GM12878 (cell line): ENCODE results near the gene UBAC2. TPM values are rescaled to one million over a fixed set of nuclear protein-coding genes. Genes with fewer than 3 reads are reported as not detected.
A peak's percentile ranks its signal among the peaks of the same experiment; 100 is the strongest.

Experiments used
- ATF2 ChIP-seq: IDR thresholded peaks from 2 replicates; pipeline ENCODE4 v1.6.1; 2012; ENCODE audit warnings: low read length, inconsistent platforms
- BHLHE40 ChIP-seq, 2 experiments: fragments of 450-650 bp in 1 of 2; IDR thresholded peaks; 2 replicates each; pipeline ENCODE4 v1.6.1; 2011 to 2017; ENCODE audit warnings: low read depth in 2 of 2, borderline replicate concordance in 1 of 2, improper control_type of control experiment in 1 of 2, low read length in 1 of 2, mild to moderate bottlenecking in 1 of 2
- CBFB ChIP-seq: IDR thresholded peaks from 2 replicates; pipeline ENCODE4 v1.6.1; 2016; ENCODE audit warnings: antibody characterized with exemption, low read depth
- CHD4 ChIP-seq: fragments of 200-600 bp; sonication (generic); IDR thresholded peaks from 2 replicates; pipeline ENCODE4 v1.6.1; 2016; ENCODE audit warnings: mild to moderate bottlenecking
- CREB1 ChIP-seq: IDR thresholded peaks from 2 replicates; pipeline ENCODE4 v1.6.1; 2012; ENCODE audit warnings: low read depth, mild to moderate bottlenecking, inconsistent platforms
- CUX1 ChIP-seq: IDR thresholded peaks from 2 replicates; pipeline ENCODE4 v1.6.1; 2012; ENCODE audit warnings: improper control_type of control experiment, low read depth, low read length; ENCODE audit not compliant: insufficient replicate concordance
- DPF2 ChIP-seq: fragments of 450-650 bp; IDR thresholded peaks from 2 replicates; pipeline ENCODE4 v1.6.1; 2017; ENCODE audit warnings: mild to moderate bottlenecking
- EED ChIP-seq: sonication (generic); IDR thresholded peaks from 2 replicates; pipeline ENCODE4 v1.6.1; 2016; ENCODE audit warnings: antibody characterized with exemption, low read depth
- ELK1 ChIP-seq: IDR thresholded peaks from 2 replicates; pipeline ENCODE4 v1.6.1; 2012; ENCODE audit warnings: low read depth, low read length, improper control_type of control experiment
- FOXK2 ChIP-seq: fragments of 450-650 bp; IDR thresholded peaks from 2 replicates; pipeline ENCODE4 v1.6.1; 2017; ENCODE audit warnings: mild to moderate bottlenecking, moderate library complexity
- IRF3 ChIP-seq: fragments of 450-650 bp; IDR thresholded peaks from 2 replicates; pipeline ENCODE4 v1.6.1; 2014; ENCODE audit warnings: mild to moderate bottlenecking
- NR2C1 ChIP-seq: fragments of 450-650 bp; IDR thresholded peaks from 2 replicates; pipeline ENCODE4 v1.6.1; 2017; ENCODE audit warnings: antibody characterized with exemption, mild to moderate bottlenecking, moderate library complexity
- NRF1 ChIP-seq: conservative IDR thresholded peaks from 2 replicates; pipeline ENCODE4 v1.6.1; 2011; ENCODE audit warnings: mild to moderate bottlenecking, low read depth, low read length, improper control_type of control experiment
- POLR2A ChIP-seq: IDR thresholded peaks from 2 replicates; pipeline ENCODE4 v1.6.1; 2011; ENCODE audit warnings: low read depth, mild to moderate bottlenecking, low read length
- POLR2AphosphoS5 ChIP-seq: IDR thresholded peaks from 2 replicates; pipeline ENCODE4 v1.6.1; 2011; ENCODE audit warnings: mild to moderate bottlenecking, low read length, inconsistent platforms
- RB1 ChIP-seq: fragments of 450-650 bp; formaldehyde crosslinking; IDR thresholded peaks from 2 replicates; pipeline ENCODE4 v1.6.1; 2017; ENCODE audit warnings: mild to moderate bottlenecking, borderline replicate concordance
- SMARCA5 ChIP-seq: fragments of 450-650 bp; IDR thresholded peaks from 2 replicates; pipeline ENCODE4 v1.6.1; 2017; ENCODE audit warnings: mild to moderate bottlenecking
- SRF ChIP-seq, 2 experiments: IDR thresholded peaks; 2 replicates each; pipeline ENCODE4 v1.6.1; 2011; ENCODE audit warnings: low read depth in 2 of 2, low read length in 2 of 2, mild to moderate bottlenecking in 1 of 2, moderate library complexity in 1 of 2
- STAT3 ChIP-seq: IDR thresholded peaks from 2 replicates; pipeline ENCODE4 v1.6.1; 2011; ENCODE audit warnings: low read depth, low read length, improper control_type of control experiment
- SUPT20H ChIP-seq: IDR thresholded peaks from 2 replicates; pipeline ENCODE4 v1.6.1; 2011; ENCODE audit warnings: low read depth, mild to moderate bottlenecking, low read length, moderate library complexity, borderline replicate concordance; ENCODE audit not compliant: control insufficient read depth
- TBL1XR1 ChIP-seq: IDR thresholded peaks from 2 replicates; pipeline ENCODE4 v1.6.1; 2012; ENCODE audit warnings: low read depth, low read length, improper control_type of control experiment
- ZBED1 ChIP-seq: IDR thresholded peaks from 2 replicates; pipeline ENCODE4 v1.6.1; 2016; ENCODE audit warnings: borderline replicate concordance
- polyA plus RNA-seq, 11 experiments: library from polyadenylated mRNA; depleted of rRNA in 4 of 11; unstranded in 6 of 11; stranded (reverse) in 5 of 11; fragments of >200 nt; fragmentation: Nextera tagmentation in 4 of 11; fragmentation: Illumina TruSeq in 1 of 11; extraction: Ambion mirVana in 4 of 11; extraction: Trizol in 1 of 11; gene quantifications; 1 replicate in 1 of 11; 2 replicates in 10 of 11; pipeline versions ENCODE4 v1.2.1 to v1.2.3, GENCODE V29; 2011 to 2016; ENCODE audit warnings: inconsistent platforms in 2 of 11, missing spikeins in 2 of 11, low read depth in 1 of 11
- total RNA-seq, 4 experiments: library from RNA; depleted of rRNA in 3 of 4; stranded (reverse); fragments of >200 nt in 3 of 4; fragmentation: Illumina TruSeq in 1 of 4; extraction: Trizol in 1 of 4; gene quantifications; 2 replicates each; pipeline versions ENCODE4 v1.2.1 to v1.2.3, GENCODE V29; 2013 to 2021

Gene UBAC2
- total and polyA plus RNA-seq, 10 of the 15 experiments (the other 5 are each of a cell fraction or from before 2014, with no cell fraction given), result 3.0 to 54.6 (median 17.4) TPM

- TF ChIP-seq ELK1 (no peak), STAT3 (no peak), EED (peak; percentile 52; the same call in 1 of the 2 replicates), SRF (IDR thresholded peaks at IDR 0.05; ENCODE audit: low read depth in 2 of 2, low read length in 2 of 2) (no peak), POLR2A (peak; percentile 100), ZBED1 (no peak; the same call in 1 of the 2 replicates), TBL1XR1 (no peak), CHD4 (no peak), BHLHE40 (IDR thresholded peaks at IDR 0.05; ENCODE audit: borderline replicate concordance in 1 of 2, low read depth in 2 of 2, low read length in 1 of 2) (peak; percentile 26 to 60; a peak in 2 of 4 replicates), CUX1 (no peak), SUPT20H (no peak), SMARCA5 (peak; percentile 57), IRF3 (no peak), NR2C1 (peak; percentile 42; the same call in 1 of the 2 replicates), RB1 (peak; percentile 72; the same call in 1 of the 2 replicates), ATF2 (no peak), DPF2 (peak; percentile 58; the same call in 1 of the 2 replicates), FOXK2 (no peak), NRF1 (peak; percentile 87), POLR2AphosphoS5 (peak; percentile 98), CREB1 (peak; percentile 81), CBFB (peak; percentile 88; the same call in 1 of the 2 replicates)
These were observed at the start of gene UBAC2 (continued) for GRCh38 chr13:99200432-99201167.
